LNCAP (cell line): ENCODE data around the gene MRTFB.
A peak's percentile ranks its signal among the peaks of the same experiment; 100 is the strongest.

ENCODE experiments used
- TF ChIP-seq, protein P1 (sequence below): fragments of 450-650 bp; IDR thresholded peaks from 2 replicates; pipeline ENCODE4 v1.5.1; 2017; ENCODE audit warnings: mild to moderate bottlenecking

MRTFB gene

DNA sequence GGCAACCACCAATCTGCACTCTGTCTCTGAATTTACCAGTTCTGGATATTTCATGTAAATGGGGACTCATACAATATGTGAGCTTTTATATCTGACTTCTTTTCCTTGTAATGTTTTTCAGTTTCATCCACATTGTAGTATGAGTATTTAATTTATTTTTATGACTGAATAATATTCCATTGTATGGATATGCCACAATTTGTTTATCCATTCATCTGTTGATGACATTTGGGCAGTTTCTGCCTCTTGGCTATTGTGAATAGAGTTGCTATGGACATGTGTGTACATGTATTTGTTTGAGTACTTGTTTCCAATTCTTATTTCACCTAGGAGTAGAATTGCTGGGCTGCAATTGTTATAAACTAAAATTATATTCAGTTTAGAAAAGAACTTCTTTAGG is 126.9 kb downstream of the MRTFB start:
- TF ChIP-seq, protein P1, sequence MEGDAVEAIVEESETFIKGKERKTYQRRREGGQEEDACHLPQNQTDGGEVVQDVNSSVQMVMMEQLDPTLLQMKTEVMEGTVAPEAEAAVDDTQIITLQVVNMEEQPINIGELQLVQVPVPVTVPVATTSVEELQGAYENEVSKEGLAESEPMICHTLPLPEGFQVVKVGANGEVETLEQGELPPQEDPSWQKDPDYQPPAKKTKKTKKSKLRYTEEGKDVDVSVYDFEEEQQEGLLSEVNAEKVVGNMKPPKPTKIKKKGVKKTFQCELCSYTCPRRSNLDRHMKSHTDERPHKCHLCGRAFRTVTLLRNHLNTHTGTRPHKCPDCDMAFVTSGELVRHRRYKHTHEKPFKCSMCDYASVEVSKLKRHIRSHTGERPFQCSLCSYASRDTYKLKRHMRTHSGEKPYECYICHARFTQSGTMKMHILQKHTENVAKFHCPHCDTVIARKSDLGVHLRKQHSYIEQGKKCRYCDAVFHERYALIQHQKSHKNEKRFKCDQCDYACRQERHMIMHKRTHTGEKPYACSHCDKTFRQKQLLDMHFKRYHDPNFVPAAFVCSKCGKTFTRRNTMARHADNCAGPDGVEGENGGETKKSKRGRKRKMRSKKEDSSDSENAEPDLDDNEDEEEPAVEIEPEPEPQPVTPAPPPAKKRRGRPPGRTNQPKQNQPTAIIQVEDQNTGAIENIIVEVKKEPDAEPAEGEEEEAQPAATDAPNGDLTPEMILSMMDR: no peak

- TF ChIP-seq, protein P1: no peak
Observed at GRCh38 chr16:14198572-14198971, 127.5 kb downstream of the MRTFB start.

GRCh38 chr16:14199199-14199598 is 128.1 kb downstream of the MRTFB start:
- TF ChIP-seq, protein P1: no peak

- TF ChIP-seq, protein P1: no peak
Observed at GRCh38 chr16:14199624-14200023, 128.5 kb downstream of the MRTFB start.

- TF ChIP-seq, protein P1: no peak
Observed at GRCh38 chr16:14202095-14202494, 131.0 kb downstream of the MRTFB start.

DNA sequence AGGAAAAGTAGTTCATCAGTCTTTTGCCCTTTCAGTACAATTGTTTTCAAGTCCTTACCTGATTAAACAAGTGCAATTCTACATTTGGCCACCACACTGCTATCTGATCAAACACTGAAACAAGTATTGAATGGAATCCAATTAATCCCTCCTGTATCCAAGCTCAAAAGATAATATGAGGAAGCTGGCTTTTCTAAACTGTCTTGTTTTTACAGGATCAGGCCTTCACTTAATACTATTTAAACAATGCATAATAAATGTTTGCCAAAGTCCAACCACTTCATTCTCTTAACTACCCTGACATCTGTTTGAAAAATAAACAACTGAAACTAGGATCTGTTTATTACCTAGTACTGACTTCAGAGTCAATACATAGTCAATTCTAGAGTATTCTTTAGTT is 131.6 kb downstream of the MRTFB start:
- TF ChIP-seq, protein P1: peak; percentile 48

DNA sequence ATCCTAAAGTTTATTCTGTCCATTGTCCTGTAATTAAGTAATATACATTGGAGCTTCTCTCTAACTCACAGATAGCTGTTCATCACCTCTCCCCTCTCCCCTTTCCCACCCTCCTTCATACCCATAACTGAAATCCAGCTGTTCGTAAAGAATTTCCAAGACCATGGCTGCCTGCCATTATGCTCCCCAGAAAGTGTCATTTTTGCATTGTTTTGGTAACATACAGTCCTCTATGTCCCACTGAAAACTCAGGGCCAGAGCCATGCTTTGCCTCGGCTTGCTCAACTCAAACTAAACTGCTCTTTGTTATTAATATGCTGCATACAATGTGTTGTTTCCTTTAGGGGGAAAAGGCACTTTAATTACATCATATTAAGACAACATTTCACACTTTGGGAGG is 132.0 kb downstream of the MRTFB start:
- TF ChIP-seq, protein P1: no peak

DNA sequence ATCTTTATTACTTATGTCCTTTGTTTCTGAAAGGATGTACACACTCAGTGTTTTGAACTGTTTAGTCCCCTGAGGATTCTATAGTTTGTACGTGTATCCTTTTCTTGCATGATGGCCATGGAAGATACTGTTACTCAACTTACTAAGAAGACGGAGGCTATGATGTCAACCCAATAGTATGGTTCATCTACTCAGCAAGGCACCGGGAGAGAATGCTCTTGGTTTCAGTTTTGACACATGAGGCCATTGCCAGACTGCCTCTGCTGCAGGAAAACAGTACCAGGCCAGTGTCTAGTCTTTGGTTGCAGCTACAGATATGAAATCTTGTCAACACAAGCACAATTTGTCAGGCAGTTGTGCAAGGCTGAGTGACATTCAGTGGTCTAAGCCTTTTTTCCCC is 134.5 kb downstream of the MRTFB start:
- TF ChIP-seq, protein P1: no peak
